HepG2 (cell line): ENCODE measurements around the gene IL17RB. TPM values are rescaled to one million over a fixed set of nuclear protein-coding genes. Genes with fewer than 3 reads are reported as not detected.

Experiments
- FOXA3 ChIP-seq: IDR thresholded peaks from 2 replicates; pipeline ENCODE4 v1.6.1; 2016; ENCODE audit warnings: missing genetic modification reagents, missing compliant biosample characterization
- HDAC1 ChIP-seq: sonication (generic); formaldehyde crosslinking; IDR thresholded peaks from 2 replicates; pipeline ENCODE4 v1.5.1; 2020; ENCODE audit warnings: mild to moderate bottlenecking, missing genetic modification reagents
- SMARCE1 ChIP-seq: fragments of 450-650 bp; IDR thresholded peaks from 2 replicates; pipeline ENCODE4 v1.6.1; 2017; ENCODE audit warnings: borderline replicate concordance
- ZNF792 ChIP-seq: IDR thresholded peaks from 2 replicates; pipeline ENCODE4 v1.6.1; 2016
- polyA plus RNA-seq, 8 experiments: library from polyadenylated mRNA; depleted of rRNA in 3 of 8; stranded (reverse) in 7 of 8; unstranded in 1 of 8; fragments of >200 nt; fragmentation: Illumina TruSeq in 4 of 8; extraction: Trizol in 4 of 8; gene quantifications; 2 replicates each; pipeline versions ENCODE4 v1.2.1 to v1.2.3, GENCODE V29; 2011 to 2016; ENCODE audit warnings: low read depth in 4 of 8, missing spikeins in 1 of 8, mixed read lengths in 1 of 8; ENCODE audit not compliant: insufficient read depth in 1 of 8
- total RNA-seq, 5 experiments: library from RNA; depleted of rRNA; stranded (reverse); fragments of >200 nt; fragmentation: Illumina TruSeq; extraction: Trizol; gene quantifications; 2 replicates each; pipeline ENCODE4 v1.2.3, GENCODE V29; 2016; ENCODE audit warnings: low read depth in 1 of 5
- TF ChIP-seq, protein P1 (sequence below): sonication (generic); formaldehyde crosslinking; IDR thresholded peaks from 2 replicates; pipeline ENCODE4 v1.4.0; 2020; ENCODE audit warnings: missing genetic modification reagents
- TF ChIP-seq, protein P2 (sequence below): sonication (generic); formaldehyde crosslinking; IDR thresholded peaks from 2 replicates; pipeline ENCODE4 v1.8.0; 2022; ENCODE audit warnings: missing genetic modification reagents, mild to moderate bottlenecking, moderate library complexity, borderline replicate concordance
- TF ChIP-seq, protein P3 (sequence below): sonication (generic); formaldehyde crosslinking; IDR thresholded peaks from 2 replicates; pipeline ENCODE4 v1.4.0; 2020; ENCODE audit warnings: missing genetic modification reagents
- TF ChIP-seq, protein P4 (sequence below): sonication (generic); formaldehyde crosslinking; IDR thresholded peaks from 2 replicates; pipeline ENCODE4 v1.5.1; 2020; ENCODE audit warnings: mild to moderate bottlenecking, missing genetic modification reagents, borderline replicate concordance
- TF ChIP-seq, protein P5 (sequence below): sonication (generic); formaldehyde crosslinking; IDR thresholded peaks from 2 replicates; pipeline ENCODE4 v1.4.0; 2020; ENCODE audit warnings: missing genetic modification reagents
- TF ChIP-seq, protein P6 (sequence below): IDR thresholded peaks from 2 replicates; pipeline ENCODE4 v1.6.1; 2016; ENCODE audit warnings: missing compliant biosample characterization, missing genetic modification reagents, borderline replicate concordance
- TF ChIP-seq, protein P7 (sequence below): sonication (generic); formaldehyde crosslinking; IDR thresholded peaks from 2 replicates; pipeline ENCODE4 v1.8.0; 2022; ENCODE audit warnings: mild to moderate bottlenecking, missing genetic modification reagents, borderline replicate concordance

Gene IL17RB
- total and polyA plus RNA-seq, 2 of the 13 experiments (the other 11 are each of a cell fraction or from before 2014, with no cell fraction given), result 130 to 190 TPM

DNA sequence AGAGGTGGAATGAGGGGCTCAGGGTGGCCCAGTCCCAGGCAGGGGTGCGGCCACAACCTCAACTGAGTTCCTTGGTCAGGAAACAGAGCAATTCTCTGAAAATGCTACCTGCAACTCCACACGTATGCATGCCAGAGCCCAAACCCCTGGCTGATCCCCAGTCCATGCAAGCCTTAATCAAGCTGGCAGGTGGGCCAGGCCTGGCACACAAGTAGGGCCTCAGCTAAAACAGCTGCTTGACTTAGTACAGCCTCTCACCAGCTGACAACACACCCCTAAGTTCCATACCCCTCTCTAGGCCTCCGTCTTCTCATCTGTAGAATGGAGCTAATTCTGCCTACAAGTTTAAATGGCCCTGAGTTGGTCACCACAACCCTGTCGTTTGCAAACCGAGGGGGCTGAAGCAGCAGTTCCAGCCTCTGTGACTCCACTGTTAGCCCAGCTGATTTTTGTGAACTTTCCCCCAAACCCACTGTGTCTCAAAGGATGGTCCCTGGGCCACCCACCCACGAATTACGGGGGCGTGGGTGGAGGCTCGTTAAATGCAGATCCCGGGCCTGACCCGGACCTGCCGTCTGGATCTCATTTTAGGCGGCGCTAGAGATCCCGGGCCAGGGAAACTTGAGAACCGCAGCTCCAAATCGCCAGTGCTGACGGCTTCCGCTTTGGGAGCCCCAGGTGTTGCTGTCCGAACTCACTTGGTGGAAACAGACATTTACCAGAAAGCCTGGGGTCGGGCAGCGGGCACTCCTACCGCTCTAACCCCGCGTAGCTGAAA, 1.1 kb upstream of the IL17RB start (continued):
- TF ChIP-seq, protein P1, sequence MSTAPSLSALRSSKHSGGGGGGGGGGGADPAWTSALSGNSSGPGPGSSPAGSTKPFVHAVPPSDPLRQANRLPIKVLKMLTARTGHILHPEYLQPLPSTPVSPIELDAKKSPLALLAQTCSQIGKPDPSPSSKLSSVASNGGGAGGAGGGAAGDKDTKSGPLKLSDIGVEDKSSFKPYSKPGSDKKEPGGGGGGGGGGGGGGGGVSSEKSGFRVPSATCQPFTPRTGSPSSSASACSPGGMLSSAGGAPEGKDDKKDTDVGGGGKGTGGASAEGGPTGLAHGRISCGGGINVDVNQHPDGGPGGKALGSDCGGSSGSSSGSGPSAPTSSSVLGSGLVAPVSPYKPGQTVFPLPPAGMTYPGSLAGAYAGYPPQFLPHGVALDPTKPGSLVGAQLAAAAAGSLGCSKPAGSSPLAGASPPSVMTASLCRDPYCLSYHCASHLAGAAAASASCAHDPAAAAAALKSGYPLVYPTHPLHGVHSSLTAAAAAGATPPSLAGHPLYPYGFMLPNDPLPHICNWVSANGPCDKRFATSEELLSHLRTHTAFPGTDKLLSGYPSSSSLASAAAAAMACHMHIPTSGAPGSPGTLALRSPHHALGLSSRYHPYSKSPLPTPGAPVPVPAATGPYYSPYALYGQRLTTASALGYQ, result no peak
- TF ChIP-seq FOXA3 (CRISPR knock-in tag) (no peak), SMARCE1 (no peak), HDAC1 (CRISPR knock-in tag) (no peak; the same call in 1 of the 2 replicates), ZNF792 (CRISPR knock-in tag) (no peak)
- TF ChIP-seq, protein P2, sequence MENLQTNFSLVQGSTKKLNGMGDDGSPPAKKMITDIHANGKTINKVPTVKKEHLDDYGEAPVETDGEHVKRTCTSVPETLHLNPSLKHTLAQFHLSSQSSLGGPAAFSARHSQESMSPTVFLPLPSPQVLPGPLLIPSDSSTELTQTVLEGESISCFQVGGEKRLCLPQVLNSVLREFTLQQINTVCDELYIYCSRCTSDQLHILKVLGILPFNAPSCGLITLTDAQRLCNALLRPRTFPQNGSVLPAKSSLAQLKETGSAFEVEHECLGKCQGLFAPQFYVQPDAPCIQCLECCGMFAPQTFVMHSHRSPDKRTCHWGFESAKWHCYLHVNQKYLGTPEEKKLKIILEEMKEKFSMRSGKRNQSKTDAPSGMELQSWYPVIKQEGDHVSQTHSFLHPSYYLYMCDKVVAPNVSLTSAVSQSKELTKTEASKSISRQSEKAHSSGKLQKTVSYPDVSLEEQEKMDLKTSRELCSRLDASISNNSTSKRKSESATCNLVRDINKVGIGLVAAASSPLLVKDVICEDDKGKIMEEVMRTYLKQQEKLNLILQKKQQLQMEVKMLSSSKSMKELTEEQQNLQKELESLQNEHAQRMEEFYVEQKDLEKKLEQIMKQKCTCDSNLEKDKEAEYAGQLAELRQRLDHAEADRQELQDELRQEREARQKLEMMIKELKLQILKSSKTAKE, result no peak
- TF ChIP-seq, protein P3, sequence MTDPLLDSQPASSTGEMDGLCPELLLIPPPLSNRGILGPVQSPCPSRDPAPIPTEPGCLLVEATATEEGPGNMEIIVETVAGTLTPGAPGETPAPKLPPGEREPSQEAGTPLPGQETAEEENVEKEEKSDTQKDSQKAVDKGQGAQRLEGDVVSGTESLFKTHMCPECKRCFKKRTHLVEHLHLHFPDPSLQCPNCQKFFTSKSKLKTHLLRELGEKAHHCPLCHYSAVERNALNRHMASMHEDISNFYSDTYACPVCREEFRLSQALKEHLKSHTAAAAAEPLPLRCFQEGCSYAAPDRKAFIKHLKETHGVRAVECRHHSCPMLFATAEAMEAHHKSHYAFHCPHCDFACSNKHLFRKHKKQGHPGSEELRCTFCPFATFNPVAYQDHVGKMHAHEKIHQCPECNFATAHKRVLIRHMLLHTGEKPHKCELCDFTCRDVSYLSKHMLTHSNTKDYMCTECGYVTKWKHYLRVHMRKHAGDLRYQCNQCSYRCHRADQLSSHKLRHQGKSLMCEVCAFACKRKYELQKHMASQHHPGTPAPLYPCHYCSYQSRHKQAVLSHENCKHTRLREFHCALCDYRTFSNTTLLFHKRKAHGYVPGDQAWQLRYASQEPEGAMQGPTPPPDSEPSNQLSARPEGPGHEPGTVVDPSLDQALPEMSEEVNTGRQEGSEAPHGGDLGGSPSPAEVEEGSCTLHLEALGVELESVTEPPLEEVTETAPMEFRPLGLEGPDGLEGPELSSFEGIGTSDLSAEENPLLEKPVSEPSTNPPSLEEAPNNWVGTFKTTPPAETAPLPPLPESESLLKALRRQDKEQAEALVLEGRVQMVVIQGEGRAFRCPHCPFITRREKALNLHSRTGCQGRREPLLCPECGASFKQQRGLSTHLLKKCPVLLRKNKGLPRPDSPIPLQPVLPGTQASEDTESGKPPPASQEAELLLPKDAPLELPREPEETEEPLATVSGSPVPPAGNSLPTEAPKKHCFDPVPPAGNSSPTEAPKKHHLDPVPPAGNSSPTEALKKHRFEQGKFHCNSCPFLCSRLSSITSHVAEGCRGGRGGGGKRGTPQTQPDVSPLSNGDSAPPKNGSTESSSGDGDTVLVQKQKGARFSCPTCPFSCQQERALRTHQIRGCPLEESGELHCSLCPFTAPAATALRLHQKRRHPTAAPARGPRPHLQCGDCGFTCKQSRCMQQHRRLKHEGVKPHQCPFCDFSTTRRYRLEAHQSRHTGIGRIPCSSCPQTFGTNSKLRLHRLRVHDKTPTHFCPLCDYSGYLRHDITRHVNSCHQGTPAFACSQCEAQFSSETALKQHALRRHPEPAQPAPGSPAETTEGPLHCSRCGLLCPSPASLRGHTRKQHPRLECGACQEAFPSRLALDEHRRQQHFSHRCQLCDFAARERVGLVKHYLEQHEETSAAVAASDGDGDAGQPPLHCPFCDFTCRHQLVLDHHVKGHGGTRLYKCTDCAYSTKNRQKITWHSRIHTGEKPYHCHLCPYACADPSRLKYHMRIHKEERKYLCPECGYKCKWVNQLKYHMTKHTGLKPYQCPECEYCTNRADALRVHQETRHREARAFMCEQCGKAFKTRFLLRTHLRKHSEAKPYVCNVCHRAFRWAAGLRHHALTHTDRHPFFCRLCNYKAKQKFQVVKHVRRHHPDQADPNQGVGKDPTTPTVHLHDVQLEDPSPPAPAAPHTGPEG (CRISPR knock-in tag), result no peak; the same call in 1 of the 2 replicates
- TF ChIP-seq, protein P4, sequence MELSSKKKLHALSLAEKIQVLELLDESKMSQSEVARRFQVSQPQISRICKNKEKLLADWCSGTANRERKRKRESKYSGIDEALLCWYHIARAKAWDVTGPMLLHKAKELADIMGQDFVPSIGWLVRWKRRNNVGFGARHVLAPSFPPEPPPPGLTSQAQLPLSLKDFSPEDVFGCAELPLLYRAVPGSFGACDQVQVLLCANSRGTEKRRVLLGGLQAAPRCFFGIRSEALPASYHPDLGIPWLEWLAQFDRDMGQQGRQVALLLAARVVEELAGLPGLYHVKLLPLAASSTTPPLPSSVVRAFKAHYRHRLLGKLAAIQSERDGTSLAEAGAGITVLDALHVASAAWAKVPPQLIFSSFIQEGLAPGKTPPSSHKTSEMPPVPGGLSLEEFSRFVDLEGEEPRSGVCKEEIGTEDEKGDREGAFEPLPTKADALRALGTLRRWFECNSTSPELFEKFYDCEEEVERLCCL (CRISPR knock-in tag), result peak; percentile 12; the same call in 1 of the 2 replicates
- TF ChIP-seq, protein P5, sequence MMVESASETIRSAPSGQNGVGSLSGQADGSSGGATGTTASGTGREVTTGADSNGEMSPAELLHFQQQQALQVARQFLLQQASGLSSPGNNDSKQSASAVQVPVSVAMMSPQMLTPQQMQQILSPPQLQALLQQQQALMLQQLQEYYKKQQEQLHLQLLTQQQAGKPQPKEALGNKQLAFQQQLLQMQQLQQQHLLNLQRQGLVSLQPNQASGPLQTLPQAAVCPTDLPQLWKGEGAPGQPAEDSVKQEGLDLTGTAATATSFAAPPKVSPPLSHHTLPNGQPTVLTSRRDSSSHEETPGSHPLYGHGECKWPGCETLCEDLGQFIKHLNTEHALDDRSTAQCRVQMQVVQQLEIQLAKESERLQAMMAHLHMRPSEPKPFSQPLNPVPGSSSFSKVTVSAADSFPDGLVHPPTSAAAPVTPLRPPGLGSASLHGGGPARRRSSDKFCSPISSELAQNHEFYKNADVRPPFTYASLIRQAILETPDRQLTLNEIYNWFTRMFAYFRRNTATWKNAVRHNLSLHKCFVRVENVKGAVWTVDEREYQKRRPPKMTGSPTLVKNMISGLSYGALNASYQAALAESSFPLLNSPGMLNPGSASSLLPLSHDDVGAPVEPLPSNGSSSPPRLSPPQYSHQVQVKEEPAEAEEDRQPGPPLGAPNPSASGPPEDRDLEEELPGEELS (CRISPR knock-in tag), result no peak
- TF ChIP-seq, protein P6, sequence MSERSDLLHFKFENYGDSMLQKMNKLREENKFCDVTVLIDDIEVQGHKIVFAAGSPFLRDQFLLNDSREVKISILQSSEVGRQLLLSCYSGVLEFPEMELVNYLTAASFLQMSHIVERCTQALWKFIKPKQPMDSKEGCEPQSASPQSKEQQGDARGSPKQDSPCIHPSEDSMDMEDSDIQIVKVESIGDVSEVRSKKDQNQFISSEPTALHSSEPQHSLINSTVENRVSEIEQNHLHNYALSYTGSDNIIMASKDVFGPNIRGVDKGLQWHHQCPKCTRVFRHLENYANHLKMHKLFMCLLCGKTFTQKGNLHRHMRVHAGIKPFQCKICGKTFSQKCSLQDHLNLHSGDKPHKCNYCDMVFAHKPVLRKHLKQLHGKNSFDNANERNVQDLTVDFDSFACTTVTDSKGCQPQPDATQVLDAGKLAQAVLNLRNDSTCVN (CRISPR knock-in tag), result no peak
- TF ChIP-seq, protein P7, sequence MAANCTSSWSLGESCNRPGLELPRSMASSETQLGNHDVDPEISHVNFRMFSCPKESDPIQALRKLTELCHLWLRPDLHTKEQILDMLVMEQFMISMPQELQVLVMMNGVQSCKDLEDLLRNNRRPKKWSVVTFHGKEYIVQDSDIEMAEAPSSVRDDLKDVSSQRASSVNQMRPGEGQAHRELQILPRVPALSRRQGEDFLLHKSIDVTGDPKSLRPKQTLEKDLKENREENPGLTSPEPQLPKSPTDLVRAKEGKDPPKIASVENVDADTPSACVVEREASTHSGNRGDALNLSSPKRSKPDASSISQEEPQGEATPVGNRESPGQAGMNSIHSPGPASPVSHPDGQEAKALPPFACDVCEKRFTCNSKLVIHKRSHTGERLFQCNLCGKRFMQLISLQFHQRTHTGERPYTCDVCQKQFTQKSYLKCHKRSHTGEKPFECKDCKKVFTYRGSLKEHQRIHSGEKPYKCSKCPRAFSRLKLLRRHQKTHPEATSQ (CRISPR knock-in tag), result no peak
